ENCODE results near the gene IFFO2. TPM values are rescaled to one million over a fixed set of nuclear protein-coding genes. Genes with fewer than 3 reads are reported as not detected.

Gene IFFO2
- total and polyA plus RNA-seq, 2 donors (not counting 3 experiments of a cell fraction or from before 2014, with no cell fraction given): 31.1 to 31.3 TPM

DNA sequence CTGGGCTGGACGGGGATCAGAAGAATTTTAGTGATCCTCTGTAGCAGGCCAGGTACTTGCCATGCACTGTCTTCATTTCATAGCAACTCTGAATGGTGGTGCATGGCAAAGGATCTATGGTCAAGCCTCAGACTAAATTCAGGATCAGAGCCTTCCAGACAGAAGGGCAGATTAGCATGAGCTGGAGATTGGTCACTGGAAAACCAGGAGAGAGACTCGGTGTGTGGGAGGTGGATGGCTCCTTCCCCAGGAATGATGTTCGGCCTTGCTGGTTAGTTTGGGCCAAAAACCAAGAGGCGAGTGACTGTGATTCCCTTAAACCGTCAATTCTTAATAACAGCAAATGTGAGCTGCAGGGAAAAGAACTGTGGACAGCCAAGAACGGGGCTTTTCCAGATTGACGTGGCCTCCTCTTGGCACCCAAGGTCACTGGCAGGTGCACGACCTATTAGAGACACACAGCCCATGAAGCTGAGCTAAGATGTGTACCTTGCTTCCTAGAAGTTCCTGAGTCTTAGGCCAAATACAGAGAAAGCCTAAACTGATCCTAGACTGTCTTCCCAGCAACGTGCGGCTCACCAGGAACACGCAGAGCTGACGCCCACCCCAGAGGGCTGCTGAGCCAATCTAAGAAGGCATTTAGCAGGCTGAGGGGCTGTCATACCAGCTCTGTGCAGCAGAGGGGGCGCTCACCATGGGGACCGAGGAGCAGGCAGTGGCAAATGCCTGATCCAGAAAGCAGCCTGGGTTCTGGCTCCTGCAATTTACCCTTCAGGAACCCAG lies 72.6 kb downstream of the IFFO2 start:
- Histone ChIP-seq H3K79me2 (ENCODE audit: control insufficient read depth, insufficient read depth, low read length) (no peaks in the 10 kb centered on the region), H4K20me1 (replicated peaks; ENCODE audit: control insufficient read depth, extremely low read depth, insufficient read depth, low read length) (no peaks in the 10 kb centered on the region), H3K4me2 (ENCODE audit: insufficient read depth, low read length) (no peak overlapping the region), H2AFZ (ENCODE audit: low read depth, low read length) (no peak overlapping the region), H3K27ac (ENCODE audit: insufficient read depth, low read depth, low read length) (no peak overlapping the region), H3K9me1 (replicated peaks; ENCODE audit: control insufficient read depth, extremely low read depth, insufficient read depth, low read length) (no peaks in the 10 kb centered on the region), H3K27me3 (ENCODE audit: control insufficient read depth in 2 of 2, insufficient read depth in 2 of 2, low read length in 2 of 2) (no peaks in the 10 kb centered on the region), H3K4me3 (replicated peaks in 1 of 3; ENCODE audit: insufficient read depth in 1 of 3, low read depth in 1 of 3, low read length in 3 of 3) (no peak overlapping the region), H3K9me3 (replicated peaks; ENCODE audit: control insufficient read depth, insufficient read depth, low read length) (no peaks in the 10 kb centered on the region), H3K9ac (replicated peaks; ENCODE audit: extremely low read depth, insufficient read depth, low read length) (no peak overlapping the region), H3K36me3 (ENCODE audit: control insufficient read depth in 2 of 2, extremely low read depth in 1 of 2, insufficient read depth in 2 of 2, low read length in 2 of 2) (peaks cover 0 to 4% of the 10 kb centered on the region in 2 experiments), H3K4me1 (ENCODE audit: control insufficient read depth, extremely low read depth, insufficient read depth, low read length) (no peaks in the 10 kb centered on the region)
- DNase-seq (ENCODE audit: low read depth, low spot score) (peak; percentile 78), FAIRE-seq (peak; percentile 88)
- intact Hi-C loops (cut with micrococcal nuclease) (loop anchor here (1.0 kb wide), 6 partner anchors 23 to 229 kb away; no protein-coding TSS in a partner anchor), dilution Hi-C loops (cut with MboI; ENCODE audit: extremely low pct_ligation_motif_present, low sequenced_read_pairs) (no loop called here)
- ChIA-PET POLR2A (interaction anchor here (0.6 kb wide), 1 partner anchor 225 kb away, joined by 3 read pairs; no protein-coding TSS in a partner anchor), CTCF (interaction anchor here (0.6 to 5.2 kb wide), 39 partner anchors 8 to 286 kb away, joined by 3 to 114 read pairs (median 6); partner anchors contain the start of gene ALDH4A1)
- TF ChIP-seq EZH2 (IDR thresholded peaks at IDR 0.05; ENCODE audit: borderline replicate concordance, low read depth, low read length, severe bottlenecking): no peak
- TF ChIP-seq, protein P1, sequence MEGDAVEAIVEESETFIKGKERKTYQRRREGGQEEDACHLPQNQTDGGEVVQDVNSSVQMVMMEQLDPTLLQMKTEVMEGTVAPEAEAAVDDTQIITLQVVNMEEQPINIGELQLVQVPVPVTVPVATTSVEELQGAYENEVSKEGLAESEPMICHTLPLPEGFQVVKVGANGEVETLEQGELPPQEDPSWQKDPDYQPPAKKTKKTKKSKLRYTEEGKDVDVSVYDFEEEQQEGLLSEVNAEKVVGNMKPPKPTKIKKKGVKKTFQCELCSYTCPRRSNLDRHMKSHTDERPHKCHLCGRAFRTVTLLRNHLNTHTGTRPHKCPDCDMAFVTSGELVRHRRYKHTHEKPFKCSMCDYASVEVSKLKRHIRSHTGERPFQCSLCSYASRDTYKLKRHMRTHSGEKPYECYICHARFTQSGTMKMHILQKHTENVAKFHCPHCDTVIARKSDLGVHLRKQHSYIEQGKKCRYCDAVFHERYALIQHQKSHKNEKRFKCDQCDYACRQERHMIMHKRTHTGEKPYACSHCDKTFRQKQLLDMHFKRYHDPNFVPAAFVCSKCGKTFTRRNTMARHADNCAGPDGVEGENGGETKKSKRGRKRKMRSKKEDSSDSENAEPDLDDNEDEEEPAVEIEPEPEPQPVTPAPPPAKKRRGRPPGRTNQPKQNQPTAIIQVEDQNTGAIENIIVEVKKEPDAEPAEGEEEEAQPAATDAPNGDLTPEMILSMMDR (IDR thresholded peaks at IDR 0.05; ENCODE audit: extremely low read depth in 1 of 2, insufficient read depth in 1 of 2, low read depth in 1 of 2, low read length in 2 of 2): peak; percentile 81 to 95
- no TSS peak for BruUV-seq (replicated peaks)

DNA sequence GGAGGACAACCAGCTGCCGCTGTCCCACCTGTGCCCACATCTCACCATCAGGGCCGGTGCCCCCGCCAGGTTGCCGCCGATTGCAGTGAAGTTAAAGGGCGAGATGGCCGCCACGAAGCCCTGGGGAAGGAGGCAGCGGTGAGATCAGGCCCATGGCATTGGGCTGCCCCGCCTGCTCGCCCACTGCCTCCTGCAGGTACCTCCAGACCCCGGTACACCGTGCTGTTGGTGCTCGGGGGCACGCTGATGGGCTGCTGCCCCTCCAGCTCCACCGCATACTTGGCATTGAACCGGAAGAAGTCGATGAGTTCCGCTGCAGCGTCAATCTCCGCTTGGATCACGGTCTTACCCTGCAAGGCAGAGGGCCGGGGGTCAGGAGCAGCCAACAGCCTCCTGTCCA lies 73.4 kb downstream of the IFFO2 start:
- dilution Hi-C loops (cut with MboI; ENCODE audit: extremely low pct_ligation_motif_present, low sequenced_read_pairs): no loop called here
- no peaks in the 10 kb centered on the region for H3K27me3 ChIP-seq (ENCODE audit: control insufficient read depth in 2 of 2, insufficient read depth in 2 of 2, low read length in 2 of 2)
- H3K9ac ChIP-seq (replicated peaks; ENCODE audit: extremely low read depth, insufficient read depth, low read length): no peak overlapping the region
- intact Hi-C loops (cut with micrococcal nuclease): no loop called here
- H3K36me3 ChIP-seq (ENCODE audit: control insufficient read depth in 2 of 2, extremely low read depth in 1 of 2, insufficient read depth in 2 of 2, low read length in 2 of 2): peaks cover 0 to 4% of the 10 kb centered on the region in 2 experiments
- FAIRE-seq (no peak), DNase-seq (ENCODE audit: low read depth, low spot score) (no peak)
- H3K9me1 ChIP-seq (replicated peaks; ENCODE audit: control insufficient read depth, extremely low read depth, insufficient read depth, low read length): no peaks in the 10 kb centered on the region
- no peak overlapping the region for H3K27ac ChIP-seq (ENCODE audit: insufficient read depth, low read depth, low read length)
- H3K79me2 ChIP-seq (ENCODE audit: control insufficient read depth, insufficient read depth, low read length): no peaks in the 10 kb centered on the region
- H3K4me2 ChIP-seq (ENCODE audit: insufficient read depth, low read length): no peak overlapping the region
- BruUV-seq (replicated peaks): no TSS peak
- TF ChIP-seq, protein P1 (IDR thresholded peaks at IDR 0.05; ENCODE audit: extremely low read depth in 1 of 2, insufficient read depth in 1 of 2, low read depth in 1 of 2, low read length in 2 of 2): no peak
- TF ChIP-seq EZH2 (IDR thresholded peaks at IDR 0.05; ENCODE audit: borderline replicate concordance, low read depth, low read length, severe bottlenecking) (no peak), POLR2AphosphoS5 (IDR thresholded peaks at IDR 0.05; ENCODE audit: insufficient read depth, low read depth, low read length) (no peak), FOS (IDR thresholded peaks at IDR 0.05; ENCODE audit: borderline replicate concordance, insufficient read depth, low read length) (no peak), JUN (IDR thresholded peaks at IDR 0.05; ENCODE audit: borderline replicate concordance, insufficient read depth, insufficient read length, low read depth) (no peak), MYC (IDR thresholded peaks at IDR 0.05; ENCODE audit: low read depth, low read length) (no peak), POLR2A (IDR thresholded peaks at IDR 0.05; ENCODE audit: low read depth, low read length) (no peak), GATA2 (IDR thresholded peaks at IDR 0.05; ENCODE audit: insufficient read depth, insufficient read length, low read depth, low read length) (no peak)
- TF ChIP-seq, protein P2, sequence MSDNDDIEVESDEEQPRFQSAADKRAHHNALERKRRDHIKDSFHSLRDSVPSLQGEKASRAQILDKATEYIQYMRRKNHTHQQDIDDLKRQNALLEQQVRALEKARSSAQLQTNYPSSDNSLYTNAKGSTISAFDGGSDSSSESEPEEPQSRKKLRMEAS (IDR thresholded peaks at IDR 0.05; ENCODE audit: insufficient read depth, insufficient read length): no peak
- no peaks in the 10 kb centered on the region for H3K4me1 ChIP-seq (ENCODE audit: control insufficient read depth, extremely low read depth, insufficient read depth, low read length)
- H4K20me1 ChIP-seq (replicated peaks; ENCODE audit: control insufficient read depth, extremely low read depth, insufficient read depth, low read length): no peaks in the 10 kb centered on the region
- H2AFZ ChIP-seq (ENCODE audit: low read depth, low read length): no peak overlapping the region
- POLR2A ChIA-PET: no interaction called here
- no peaks in the 10 kb centered on the region for H3K9me3 ChIP-seq (replicated peaks; ENCODE audit: control insufficient read depth, insufficient read depth, low read length)
- no peak overlapping the region for H3K4me3 ChIP-seq (replicated peaks in 1 of 3; ENCODE audit: insufficient read depth in 1 of 3, low read depth in 1 of 3, low read length in 3 of 3)
- CTCF ChIA-PET: interaction anchor here (2.1 to 5.2 kb wide), 6 partner anchors 10 to 230 kb away, joined by 9 to 114 read pairs (median 36); no protein-coding TSS in a partner anchor
